SK-N-MC (cell line): ENCODE results near the gene HDAC7.

Source experiments
- EZH2 ChIP-seq: fragments of 200-600 bp; sonication (generic); IDR thresholded peaks from one replicate; pipeline ENCODE4 v1.6.1; 2017; ENCODE audit warnings: antibody characterized with exemption
- FOXP2 ChIP-seq: optimal IDR thresholded peaks from 2 replicates; pipeline ENCODE3; 2011; ENCODE audit warnings: mild to moderate bottlenecking, moderate library complexity; ENCODE audit not compliant: insufficient read depth; ENCODE audit errors: extremely low read length, control extremely low read depth
- POLR2AphosphoS5 ChIP-seq: IDR thresholded peaks from 2 replicates; pipeline ENCODE4 v1.6.1; 2012; ENCODE audit warnings: mild to moderate bottlenecking, low read depth, low read length, borderline replicate concordance

DNA sequence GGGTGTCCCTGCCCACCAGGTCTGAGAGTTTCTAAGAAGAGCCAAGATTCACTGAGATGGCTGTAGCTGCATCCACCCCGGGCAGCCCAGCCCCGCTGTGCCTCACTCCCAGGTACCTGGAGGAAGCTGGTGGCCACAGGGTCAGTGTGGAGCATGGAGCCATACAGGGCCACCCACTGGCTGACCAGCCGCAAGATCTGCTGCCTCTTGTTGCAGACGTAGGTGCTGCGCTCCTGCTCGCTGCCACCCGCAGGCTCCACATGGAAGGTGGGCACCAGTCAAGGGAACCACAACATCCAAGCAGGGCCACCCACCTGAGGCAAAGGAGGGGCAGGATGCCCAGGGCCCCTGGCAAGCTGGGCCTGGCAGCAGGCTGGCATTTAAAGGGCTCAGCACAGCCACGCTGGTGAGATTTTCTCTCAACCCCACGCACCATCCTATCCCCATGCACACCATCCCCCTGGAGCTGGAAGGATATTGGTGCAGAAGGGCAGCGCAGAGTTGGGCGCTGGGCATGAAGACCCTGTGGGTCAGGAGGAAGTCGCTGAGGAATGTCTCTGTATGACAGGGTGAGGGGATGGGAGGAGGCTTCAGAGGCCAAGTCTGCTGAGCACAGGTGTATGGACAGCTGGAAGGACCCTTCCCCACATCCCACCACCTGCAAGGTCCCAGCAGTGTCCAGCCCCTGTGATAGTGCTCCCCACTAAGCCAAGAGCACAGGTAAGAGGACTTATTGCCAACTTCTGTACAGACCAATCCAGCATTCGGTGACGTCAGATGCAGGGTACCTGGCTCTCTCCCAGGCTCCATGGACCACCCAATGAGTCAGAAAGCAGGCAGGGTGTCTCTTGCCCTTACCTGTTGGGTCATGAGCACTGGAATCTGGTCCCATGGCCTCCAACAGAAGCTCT is 71.9 kb downstream of the HDAC7 start:
- no peak for TF ChIP-seq EZH2
- TF ChIP-seq POLR2AphosphoS5, result no peak
- TF ChIP-seq FOXP2, result no peak
